ENCODE measurements around the gene NAGPA.

DNA sequence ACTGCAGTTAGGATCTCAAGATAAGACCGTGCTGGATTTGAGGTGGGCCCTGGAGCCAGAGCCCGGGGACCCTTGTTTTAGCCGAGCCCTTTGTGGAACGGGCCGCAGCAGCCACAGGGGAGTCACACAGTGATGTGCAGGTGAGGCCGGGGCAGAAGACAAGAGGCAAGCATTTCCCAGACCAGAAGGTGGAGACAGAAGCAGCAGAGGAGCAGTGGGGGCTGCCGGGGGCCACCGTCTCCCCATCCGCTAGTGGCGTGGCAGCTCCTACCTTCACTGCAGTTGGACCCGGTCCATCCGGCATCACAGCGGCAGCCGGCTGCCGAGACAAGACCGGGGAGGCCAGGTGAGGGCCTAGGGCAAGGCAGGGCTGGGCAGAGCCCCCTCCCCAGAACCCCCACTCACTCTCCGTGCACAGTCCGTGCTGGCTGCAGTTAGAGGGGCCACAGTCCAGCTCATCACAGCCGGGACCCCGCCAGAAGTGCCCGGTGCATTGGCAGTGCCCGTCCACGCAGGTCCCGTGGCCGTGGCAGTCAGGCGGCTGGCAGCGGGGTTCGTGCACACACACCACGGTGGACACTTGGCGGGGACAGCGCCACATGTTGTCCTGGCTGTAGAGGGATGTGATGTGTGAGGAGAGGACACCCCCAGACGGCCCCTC is 6.0 kb downstream of the NAGPA start:
- TF ChIP-seq, protein P1, sequence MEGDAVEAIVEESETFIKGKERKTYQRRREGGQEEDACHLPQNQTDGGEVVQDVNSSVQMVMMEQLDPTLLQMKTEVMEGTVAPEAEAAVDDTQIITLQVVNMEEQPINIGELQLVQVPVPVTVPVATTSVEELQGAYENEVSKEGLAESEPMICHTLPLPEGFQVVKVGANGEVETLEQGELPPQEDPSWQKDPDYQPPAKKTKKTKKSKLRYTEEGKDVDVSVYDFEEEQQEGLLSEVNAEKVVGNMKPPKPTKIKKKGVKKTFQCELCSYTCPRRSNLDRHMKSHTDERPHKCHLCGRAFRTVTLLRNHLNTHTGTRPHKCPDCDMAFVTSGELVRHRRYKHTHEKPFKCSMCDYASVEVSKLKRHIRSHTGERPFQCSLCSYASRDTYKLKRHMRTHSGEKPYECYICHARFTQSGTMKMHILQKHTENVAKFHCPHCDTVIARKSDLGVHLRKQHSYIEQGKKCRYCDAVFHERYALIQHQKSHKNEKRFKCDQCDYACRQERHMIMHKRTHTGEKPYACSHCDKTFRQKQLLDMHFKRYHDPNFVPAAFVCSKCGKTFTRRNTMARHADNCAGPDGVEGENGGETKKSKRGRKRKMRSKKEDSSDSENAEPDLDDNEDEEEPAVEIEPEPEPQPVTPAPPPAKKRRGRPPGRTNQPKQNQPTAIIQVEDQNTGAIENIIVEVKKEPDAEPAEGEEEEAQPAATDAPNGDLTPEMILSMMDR (conservative IDR thresholded peaks at IDR 0.05; ENCODE audit: low read depth in 2 of 2), result no peak
- TF ChIP-seq JUNB (IDR thresholded peaks at IDR 0.05; ENCODE audit: unreplicated experiment) (no peak), POLR2AphosphoS5 (IDR thresholded peaks at IDR 0.05; ENCODE audit: low read depth) (no peak), EZH2phosphoT487 (IDR thresholded peaks at IDR 0.05; ENCODE audit: unreplicated experiment) (no peak), ZNF331 (CRISPR knock-in tag; IDR thresholded peaks at IDR 0.05; ENCODE audit: low read depth) (no peak)
- TF ChIP-seq, protein P2, sequence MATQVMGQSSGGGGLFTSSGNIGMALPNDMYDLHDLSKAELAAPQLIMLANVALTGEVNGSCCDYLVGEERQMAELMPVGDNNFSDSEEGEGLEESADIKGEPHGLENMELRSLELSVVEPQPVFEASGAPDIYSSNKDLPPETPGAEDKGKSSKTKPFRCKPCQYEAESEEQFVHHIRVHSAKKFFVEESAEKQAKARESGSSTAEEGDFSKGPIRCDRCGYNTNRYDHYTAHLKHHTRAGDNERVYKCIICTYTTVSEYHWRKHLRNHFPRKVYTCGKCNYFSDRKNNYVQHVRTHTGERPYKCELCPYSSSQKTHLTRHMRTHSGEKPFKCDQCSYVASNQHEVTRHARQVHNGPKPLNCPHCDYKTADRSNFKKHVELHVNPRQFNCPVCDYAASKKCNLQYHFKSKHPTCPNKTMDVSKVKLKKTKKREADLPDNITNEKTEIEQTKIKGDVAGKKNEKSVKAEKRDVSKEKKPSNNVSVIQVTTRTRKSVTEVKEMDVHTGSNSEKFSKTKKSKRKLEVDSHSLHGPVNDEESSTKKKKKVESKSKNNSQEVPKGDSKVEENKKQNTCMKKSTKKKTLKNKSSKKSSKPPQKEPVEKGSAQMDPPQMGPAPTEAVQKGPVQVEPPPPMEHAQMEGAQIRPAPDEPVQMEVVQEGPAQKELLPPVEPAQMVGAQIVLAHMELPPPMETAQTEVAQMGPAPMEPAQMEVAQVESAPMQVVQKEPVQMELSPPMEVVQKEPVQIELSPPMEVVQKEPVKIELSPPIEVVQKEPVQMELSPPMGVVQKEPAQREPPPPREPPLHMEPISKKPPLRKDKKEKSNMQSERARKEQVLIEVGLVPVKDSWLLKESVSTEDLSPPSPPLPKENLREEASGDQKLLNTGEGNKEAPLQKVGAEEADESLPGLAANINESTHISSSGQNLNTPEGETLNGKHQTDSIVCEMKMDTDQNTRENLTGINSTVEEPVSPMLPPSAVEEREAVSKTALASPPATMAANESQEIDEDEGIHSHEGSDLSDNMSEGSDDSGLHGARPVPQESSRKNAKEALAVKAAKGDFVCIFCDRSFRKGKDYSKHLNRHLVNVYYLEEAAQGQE (IDR thresholded peaks at IDR 0.05; ENCODE audit: unreplicated experiment), result no peak
